Measurements from ENCODE around the gene NHEJ1. TPM values are rescaled to one million over a fixed set of nuclear protein-coding genes. Genes with fewer than 3 reads are reported as not detected.

Gene NHEJ1
- total RNA-seq, 1 donor from 2014 or later = 17.7 TPM

DNA sequence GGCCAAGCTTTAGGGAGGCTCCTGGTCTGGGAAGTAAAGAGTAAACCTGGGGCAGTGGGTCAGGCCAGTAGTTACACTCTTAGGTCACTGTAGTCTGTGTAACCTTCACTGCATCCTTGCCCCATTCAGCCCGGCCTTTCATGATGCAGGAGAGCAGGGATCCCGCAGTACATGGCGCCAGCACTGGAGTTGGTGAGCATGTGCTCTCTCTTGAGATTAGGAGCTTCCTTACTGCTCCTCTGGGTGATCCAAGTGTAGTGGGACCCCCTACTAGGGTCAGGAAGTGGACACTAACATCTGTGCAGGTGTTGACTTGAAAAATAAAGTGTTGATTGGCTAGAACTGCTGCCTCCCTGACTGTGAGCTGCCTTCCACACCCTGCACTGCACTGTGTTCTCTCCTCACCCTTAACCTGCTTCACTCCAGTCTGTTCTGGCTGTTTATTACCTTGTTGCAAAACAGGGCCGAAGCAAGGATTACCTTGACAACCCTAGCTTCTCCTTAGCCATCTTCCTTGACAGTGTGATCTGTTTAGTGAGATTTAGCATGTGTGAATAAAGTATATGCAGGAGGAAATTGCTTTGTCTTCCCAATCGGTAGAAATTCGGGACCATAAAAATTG, 22.6 kb upstream of the NHEJ1 start:
- TF ChIP-seq CTCF (IDR thresholded peaks at IDR 0.05) (no peak), POLR2AphosphoS5 (IDR thresholded peaks at IDR 0.05; ENCODE audit: insufficient read depth in 1 of 2, low read depth in 1 of 2) (no peak), POLR2A (IDR thresholded peaks at IDR 0.05) (no peak)
- Histone ChIP-seq H3K4me1 (peaks cover 25% of the 10 kb centered on the region), H3K9me3 (no peaks in the 10 kb centered on the region), H3K27me3 (no peaks in the 10 kb centered on the region), H3K36me3 (peaks cover 0 to 46% of the 10 kb centered on the region in 2 donors), H3K27ac (no peak overlapping the region), H3K4me3 (no peak overlapping the region)
- intact Hi-C loops (cut with DNase I) = no loop called here
- peak in 1 of 2 donors; percentile 71 for DNase-seq (ENCODE audit: extremely low spot score in 2 of 2)

DNA sequence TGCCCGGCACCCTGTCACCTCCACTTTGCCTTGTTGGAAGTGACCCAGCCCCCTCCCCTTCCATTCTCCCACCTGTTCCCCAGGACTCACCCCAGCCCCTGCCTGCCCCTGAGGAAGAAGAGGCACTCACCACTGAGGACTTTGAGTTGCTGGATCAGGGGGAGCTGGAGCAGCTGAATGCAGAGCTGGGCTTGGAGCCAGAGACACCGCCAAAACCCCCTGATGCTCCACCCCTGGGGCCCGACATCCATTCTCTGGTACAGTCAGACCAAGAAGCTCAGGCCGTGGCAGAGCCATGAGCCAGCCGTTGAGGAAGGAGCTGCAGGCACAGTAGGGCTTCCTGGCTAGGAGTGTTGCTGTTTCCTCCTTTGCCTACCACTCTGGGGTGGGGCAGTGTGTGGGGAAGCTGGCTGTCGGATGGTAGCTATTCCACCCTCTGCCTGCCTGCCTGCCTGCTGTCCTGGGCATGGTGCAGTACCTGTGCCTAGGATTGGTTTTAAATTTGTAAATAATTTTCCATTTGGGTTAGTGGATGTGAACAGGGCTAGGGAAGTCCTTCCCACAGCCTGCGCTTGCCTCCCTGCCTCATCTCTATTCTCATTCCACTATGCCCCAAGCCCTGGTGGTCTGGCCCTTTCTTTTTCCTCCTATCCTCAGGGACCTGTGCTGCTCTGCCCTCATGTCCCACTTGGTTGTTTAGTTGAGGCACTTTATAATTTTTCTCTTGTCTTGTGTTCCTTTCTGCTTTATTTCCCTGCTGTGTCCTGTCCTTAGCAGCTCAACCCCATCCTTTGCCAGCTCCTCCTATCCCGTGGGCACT, 21.9 kb upstream of the NHEJ1 start:
- Histone ChIP-seq H3K4me1 (peaks cover 25% of the 10 kb centered on the region), H3K9me3 (no peaks in the 10 kb centered on the region), H3K27ac (no peak overlapping the region), H3K27me3 (no peaks in the 10 kb centered on the region), H3K4me3 (no peak overlapping the region), H3K36me3 (peaks cover 0 to 46% of the 10 kb centered on the region in 2 donors)
- TF ChIP-seq POLR2A (IDR thresholded peaks at IDR 0.05) (no peak), POLR2AphosphoS5 (IDR thresholded peaks at IDR 0.05; ENCODE audit: insufficient read depth in 1 of 2, low read depth in 1 of 2) (no peak), CTCF (IDR thresholded peaks at IDR 0.05) (no peak)
- peak in 1 of 2 donors; percentile 74 for DNase-seq (ENCODE audit: extremely low spot score in 2 of 2)
- intact Hi-C loops (cut with DNase I) = no loop called here

DNA sequence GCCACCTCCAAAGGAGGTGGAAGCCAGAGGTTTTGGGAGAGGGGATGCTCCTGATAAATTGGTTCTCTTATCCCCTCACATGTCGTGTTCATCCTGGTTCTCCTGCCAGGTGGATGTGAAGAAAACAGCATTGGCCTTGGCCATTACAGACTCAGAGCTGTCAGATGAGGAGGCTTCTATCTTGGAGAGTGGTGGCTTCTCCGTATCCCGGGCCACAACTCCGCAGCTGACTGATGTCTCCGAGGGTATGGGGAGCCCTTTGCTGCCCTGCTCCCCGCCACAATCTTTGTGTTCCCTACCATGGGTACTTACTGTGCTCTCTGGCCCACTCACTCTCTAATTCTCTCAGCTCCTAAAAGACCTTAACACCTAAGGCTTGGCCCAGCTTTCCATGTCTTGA, 20.9 kb upstream of the NHEJ1 start:
- H3K4me1 ChIP-seq = peaks cover 25% of the 10 kb centered on the region
- no peaks in the 10 kb centered on the region for H3K9me3 ChIP-seq
- no peak overlapping the region for H3K27ac ChIP-seq
- peak in 1 of 2 donors; percentile 65 for DNase-seq (ENCODE audit: extremely low spot score in 2 of 2)
- H3K4me3 ChIP-seq = no peak overlapping the region
- intact Hi-C loops (cut with DNase I) = no loop called here
- TF ChIP-seq POLR2AphosphoS5 (IDR thresholded peaks at IDR 0.05; ENCODE audit: insufficient read depth in 1 of 2, low read depth in 1 of 2) = no peak
- TF ChIP-seq POLR2A (IDR thresholded peaks at IDR 0.05) = no peak
- TF ChIP-seq CTCF (IDR thresholded peaks at IDR 0.05) = no peak
- no peaks in the 10 kb centered on the region for H3K27me3 ChIP-seq
- peaks cover 0 to 46% of the 10 kb centered on the region in 2 donors for H3K36me3 ChIP-seq

- no peaks in the 10 kb centered on the region for H3K27me3 ChIP-seq
- peaks cover 0 to 46% of the 10 kb centered on the region in 2 donors for H3K36me3 ChIP-seq
These were observed 20.3 kb upstream of the NHEJ1 start for GRCh38 chr2:219180961-219181360.

More at GRCh38 chr2:219180961-219181360, 20.3 kb upstream of the NHEJ1 start:
- intact Hi-C loops (cut with DNase I) = no loop called here
- Histone ChIP-seq H3K4me1 (peaks cover 28% of the 10 kb centered on the region), H3K9me3 (no peaks in the 10 kb centered on the region), H3K27ac (no peak overlapping the region), H3K4me3 (no peak overlapping the region)
- TF ChIP-seq CTCF (IDR thresholded peaks at IDR 0.05) = no peak
- TF ChIP-seq POLR2A (IDR thresholded peaks at IDR 0.05) = no peak
- no peak for TF ChIP-seq POLR2AphosphoS5 (IDR thresholded peaks at IDR 0.05; ENCODE audit: insufficient read depth in 1 of 2, low read depth in 1 of 2)
- DNase-seq (ENCODE audit: extremely low spot score in 2 of 2) = no peak

Measured in vagina (tissue), 2 donors.